Hepatic stellate cell (primary cell): ENCODE results near the gene CTXND1.
A peak's percentile ranks its signal among the peaks of the same experiment; 100 is the strongest.

Experiments used
- DNase-seq: peaks from one replicate; pipeline ENCODE4 v3.0.0; 2011; ENCODE audit warnings: low spot score

The CTXND1 gene

DNA sequence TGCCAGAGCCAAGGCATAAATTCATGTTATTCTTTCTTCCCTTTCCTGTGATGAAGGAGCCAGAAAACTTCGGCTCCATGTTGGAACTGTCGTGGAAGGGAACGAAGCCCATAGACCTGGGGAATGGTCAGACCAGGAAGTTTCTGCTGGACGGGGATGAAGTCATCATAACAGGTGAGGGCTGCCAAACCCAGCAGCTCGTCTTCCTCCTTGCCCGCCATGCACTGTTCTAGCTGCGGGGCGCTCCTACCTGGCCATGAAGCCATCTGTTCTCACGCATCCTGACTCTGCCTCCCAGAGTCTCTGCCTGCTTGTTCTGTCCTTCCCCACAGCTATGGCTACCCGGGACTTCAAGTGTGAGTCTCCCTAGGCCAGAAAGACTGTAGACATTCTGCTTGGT, 71.0 kb downstream of the CTXND1 start:
- no peak for DNase-seq

DNA sequence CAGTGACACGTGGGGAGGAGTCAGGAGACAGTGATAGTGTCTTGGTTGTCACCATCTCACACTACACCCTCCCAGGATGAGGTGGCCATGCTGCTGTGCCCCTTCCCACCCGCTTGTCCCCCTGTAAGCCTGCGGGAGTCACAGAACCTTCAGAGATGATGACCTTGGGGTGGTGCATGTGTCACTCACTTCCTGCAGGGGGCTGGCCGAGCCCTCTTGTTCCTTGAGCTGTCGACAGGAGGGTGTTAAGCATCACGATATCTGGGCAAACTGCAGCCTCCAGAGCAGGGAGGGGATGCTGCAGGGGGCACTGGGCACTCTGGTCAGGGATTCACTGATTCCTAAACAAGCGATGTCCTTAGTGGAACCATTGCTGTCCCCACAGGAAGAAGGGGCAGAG, 71.5 kb downstream of the CTXND1 start:
- DNase-seq = no peak

DNA sequence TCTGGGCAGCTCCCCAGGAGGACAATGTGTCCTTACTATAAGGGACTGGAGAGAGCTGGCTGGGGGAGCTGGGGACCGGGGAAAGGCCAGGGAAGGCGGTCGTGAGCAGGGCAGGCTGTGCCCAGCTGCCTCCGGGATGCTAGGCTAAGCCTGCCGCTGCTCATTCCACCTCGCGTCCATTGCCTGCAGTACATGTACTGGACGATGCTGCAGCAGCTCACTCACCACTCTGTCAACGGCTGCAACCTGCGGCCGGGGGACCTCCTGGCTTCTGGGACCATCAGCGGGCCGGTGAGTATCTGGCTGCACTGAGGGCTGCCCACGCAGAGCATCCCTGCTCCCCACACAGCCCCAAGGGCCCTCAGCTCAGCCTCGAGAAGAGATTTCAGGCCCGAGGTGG, 72.1 kb downstream of the CTXND1 start:
- DNase-seq = no peak

DNA sequence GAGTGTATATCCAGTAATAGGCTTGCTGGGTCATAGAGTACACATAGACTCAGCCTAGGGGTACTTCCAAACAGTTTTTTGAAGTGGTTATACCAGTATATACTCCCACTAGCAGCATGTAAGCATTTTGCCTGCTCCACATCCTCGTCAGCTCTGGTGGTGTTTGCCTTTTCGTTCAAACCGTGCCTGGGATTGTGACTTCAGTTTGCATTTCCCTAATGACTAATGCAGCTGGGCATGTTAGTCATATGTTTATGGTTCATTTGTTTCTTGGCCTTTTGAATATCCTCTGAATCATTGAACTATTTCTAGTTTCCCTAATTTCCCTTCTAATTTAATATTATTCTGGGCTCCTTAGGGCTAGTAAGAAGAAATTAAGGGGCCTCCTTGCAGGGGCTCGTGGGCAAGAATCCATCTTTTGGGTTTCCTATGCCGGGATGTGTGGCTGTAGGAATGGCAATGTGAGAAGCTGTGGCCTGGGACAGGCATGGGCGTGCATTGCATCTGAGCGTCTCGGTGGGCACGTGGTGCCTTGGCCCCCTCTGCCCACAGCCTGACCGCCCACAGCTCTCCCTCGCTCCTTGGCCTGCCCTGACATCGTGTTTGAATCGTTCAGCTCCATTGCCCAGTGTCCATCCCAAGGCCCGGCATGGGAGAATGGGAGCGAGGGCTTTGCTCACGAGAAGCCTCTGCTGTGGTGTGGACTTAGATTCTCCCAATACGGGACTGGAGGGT, 72.8 kb downstream of the CTXND1 start:
- DNase-seq = peak; percentile 91

DNA sequence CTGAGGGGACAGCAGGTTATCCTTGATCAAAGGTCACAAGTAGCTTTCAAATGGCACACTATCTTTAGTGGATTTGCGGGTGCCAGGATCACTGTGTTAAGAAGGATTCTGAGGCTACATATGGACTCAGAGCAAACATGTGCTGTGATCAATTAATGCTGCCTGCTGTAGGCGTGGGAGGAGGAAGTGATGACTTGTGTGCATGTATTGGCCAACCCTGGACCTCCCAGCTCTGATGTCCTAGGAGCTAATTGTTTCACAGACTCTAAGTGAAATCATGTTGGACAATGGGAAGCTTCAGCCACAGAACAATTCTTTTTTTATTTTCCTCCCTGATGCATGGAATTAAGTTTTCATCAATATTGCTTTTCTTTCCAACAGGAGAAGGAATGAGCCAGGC, 74.9 kb downstream of the CTXND1 start:
- no peak for DNase-seq

DNA sequence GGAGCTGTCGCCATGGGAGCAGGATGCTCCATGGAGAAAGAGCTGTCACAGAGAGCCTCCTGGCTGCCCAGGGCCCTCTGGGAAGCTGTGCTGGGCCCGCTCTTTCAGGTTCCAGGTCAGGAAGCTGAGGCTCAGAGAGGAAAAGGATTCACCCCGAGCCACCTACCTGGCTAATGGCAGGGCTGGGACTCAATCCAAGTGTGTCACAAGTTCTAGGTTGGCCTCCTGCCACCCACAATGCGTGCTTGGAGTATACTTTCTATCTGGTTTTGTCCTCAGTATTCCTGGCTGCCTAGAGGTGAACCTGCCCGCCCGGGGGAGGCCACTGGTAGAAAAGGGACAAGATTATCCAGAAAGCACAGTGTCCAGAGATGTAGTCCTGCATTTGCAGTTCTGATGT, 75.6 kb downstream of the CTXND1 start:
- no peak for DNase-seq

DNA sequence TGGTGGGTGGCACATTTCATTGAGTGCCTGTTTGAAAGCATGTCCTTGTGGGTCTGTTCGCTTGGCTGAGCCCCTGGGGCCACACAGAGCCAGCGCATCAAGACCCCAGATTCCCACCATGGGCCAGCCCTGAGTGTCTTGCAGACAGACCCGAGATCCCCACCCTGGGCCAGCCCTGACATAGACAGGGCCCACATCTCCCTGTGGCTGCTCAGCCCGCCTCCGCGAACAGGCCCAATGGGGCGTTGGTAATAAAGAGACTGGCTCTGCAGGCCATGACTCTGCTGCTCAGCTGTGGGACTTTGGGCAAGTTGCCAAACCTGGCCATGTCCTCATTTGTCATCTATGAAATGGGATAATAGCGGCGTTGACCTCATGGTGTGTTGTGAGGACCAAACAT, 76.6 kb downstream of the CTXND1 start:
- no peak for DNase-seq

DNA sequence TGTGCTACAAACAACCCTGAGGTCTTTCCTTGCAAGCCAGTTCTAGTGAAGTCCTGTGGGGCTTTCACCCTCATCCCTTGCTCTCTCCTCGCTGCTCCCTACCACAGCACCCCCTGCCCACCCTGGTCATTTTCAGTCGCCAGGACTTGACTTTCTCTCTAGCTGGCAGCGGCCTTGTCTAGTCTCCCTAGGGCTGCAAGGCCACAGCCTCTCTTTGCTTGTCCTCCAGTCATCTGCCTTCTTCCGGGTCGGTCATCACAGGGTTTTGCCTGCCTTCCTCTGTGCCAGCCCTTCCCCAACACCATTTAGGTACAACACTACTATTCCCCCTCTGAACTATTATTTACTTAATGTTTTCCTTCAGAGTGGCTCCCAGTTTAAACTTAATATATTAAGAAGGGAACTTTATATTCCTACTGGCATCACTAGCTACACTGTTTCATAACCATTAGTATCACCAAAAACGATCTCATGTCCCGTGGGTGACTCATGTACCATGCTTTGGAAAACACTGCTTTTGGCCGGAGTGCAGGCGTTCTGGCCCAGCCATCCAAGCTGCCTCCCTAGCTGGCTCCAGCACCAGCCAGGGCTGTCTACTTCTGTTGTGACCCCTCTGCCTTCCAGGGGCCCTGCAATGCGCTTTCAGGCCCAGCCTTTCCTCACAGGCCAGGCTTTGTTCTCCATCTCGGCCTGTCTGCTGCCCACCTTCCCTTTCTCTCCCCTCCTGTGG, 77.8 kb downstream of the CTXND1 start:
- peak; percentile 68 for DNase-seq

DNA sequence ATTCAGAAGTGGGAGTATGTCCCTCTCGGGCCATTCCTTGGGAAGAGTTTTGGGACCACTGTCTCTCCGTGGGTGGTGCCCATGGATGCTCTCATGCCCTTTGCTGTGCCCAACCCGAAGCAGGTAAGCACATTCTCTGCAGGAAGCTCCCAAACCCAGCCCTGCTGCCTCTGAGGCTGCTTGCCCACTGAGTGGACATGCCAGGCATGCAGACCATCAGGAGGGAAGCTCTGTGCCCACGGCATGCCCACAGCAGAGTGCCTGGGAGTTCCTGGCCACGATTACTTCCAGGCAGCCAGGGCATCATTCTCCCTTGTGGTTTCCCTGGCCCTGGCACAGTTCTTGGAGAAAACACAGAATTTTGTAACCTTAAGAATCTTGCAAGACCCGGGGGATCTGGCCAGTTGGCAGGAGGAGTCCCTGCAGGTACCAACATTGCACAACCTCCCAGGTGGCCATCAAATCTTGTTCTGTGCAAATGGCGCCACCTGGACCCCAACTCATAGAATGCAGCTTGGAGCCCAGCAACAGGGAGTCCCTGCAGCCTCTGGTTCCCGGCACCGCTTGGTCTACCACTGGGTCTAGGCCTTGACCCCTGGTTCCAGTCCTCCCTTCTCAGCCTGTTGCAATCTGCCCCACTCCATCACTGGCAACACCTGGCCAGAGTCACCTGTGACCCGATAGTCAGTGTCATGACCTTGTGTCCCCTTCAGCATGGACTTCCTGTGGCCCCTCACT, 78.8 kb downstream of the CTXND1 start:
- DNase-seq = peak; percentile 40

DNA sequence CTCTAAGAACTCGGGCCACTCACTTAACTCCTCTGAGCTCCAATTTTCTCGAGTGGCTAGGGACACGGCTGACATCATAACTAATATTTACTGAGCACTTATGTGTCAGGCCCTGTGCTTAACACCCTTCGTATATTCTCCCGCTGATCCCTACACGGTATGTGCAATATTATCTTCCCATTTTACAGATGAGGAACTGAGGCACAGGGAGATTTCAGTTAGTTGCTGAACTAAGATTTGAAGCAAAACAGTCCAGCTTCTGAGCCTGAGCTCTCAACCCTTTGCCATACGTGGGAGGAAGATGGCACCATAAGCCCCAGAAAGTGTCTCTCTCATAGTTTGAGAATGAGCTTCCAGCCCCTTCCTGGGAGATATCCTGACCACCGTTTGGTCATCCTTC, 79.6 kb downstream of the CTXND1 start:
- no peak for DNase-seq

DNA sequence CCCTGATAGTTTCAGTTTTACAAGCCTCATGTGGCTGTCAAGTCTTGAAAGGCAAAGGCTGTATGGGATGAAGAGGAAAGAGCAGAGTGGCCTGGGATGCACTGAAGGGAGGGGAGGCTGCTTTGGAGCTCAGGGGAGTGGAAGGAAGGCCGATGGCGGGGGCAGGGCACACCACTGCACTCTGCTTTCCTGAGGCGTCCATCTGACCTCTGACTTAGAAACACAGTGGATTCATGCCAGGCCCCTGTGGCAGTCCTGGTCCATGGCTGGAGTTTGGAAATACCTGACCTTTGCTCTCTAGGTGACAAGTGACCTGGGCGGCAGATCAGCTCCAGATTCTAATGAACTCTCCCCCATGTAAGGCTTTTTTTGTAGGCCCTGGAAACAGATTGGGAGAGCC, 80.2 kb downstream of the CTXND1 start:
- DNase-seq = no peak

DNA sequence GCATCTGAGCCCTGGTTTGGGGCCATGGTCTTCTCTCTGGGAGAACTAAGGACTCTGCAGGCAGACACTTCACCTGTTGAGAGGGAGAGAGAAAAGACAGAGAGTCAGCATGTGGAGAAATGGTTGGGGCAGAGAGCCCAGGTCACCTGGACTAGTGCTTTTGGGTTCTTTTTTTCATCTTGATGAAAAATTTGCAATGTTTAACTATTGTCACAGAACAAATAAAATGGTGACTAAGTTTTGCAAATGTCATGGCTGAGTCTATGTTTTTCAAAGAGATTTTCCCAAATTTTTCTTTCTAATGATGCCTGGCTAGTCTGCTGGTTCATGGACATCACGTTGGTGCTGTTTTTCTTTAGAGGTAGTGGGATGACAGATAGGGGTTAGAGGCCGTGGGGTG, 81.4 kb downstream of the CTXND1 start:
- DNase-seq = no peak

DNA sequence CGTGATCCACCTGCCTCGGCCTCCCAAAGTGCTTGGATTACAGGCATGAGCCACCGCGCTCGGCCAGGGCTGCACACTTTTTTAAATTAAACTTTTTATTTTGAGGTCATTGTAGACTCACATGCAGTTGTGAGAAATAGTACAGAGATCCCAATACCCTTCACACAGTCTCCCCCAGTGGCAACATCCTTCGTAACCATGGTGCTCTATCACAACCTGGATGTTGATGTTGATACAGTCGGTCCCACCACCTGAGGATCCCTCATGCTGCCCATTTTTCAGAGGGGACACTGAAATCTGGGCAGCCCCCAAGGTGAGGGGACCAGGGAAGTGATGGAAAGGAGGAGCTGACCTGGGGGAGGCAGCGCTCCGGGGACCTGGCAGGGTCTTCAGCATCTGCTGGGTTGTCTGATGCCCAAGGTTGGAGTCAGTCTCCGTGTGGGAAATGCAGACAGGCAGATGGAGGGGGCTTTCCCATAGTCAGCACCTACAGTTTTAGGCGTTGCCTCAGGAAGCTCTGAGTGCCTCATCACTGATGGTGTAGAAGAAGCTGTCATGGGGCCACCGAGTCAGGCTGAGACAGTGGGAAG, 82.2 kb downstream of the CTXND1 start:
- no peak for DNase-seq

DNA sequence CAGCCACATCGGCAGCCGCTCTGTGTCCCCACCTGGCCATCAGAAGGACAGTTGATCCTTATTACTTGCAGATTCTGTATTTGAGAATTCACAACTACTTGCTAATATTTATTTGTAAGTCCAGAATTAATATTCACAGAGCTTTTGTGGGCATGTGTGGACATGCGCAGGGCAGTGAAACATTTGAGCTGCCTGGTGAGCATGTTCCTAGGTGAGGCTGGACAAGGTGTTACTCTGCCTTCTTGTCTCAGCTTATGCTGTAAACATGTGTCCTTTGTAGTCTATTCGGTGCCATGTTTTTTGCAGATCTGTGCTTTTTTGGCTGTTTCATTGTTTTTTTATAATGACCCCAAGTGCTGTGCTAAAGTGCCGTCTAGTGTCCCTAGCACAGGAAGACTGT, 83.6 kb downstream of the CTXND1 start:
- DNase-seq = no peak

DNA sequence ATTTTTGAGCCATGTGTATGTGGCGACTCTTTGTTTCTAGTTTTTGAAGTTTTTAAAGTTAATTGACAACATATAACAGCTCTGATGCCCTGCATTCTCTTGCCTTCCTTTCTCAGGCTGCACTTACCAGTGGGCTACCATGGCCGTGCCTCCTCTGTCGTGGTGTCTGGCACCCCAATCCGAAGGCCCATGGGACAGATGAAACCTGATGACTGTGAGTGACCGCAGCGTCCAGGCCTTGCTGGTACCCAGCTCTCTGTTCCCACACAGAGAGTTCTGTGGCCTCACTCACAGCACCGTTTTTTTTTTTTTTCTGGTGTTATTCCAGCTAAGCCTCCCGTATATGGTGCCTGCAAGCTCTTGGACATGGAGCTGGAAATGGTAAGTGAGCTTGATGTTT, 84.1 kb downstream of the CTXND1 start:
- DNase-seq = no peak

DNA sequence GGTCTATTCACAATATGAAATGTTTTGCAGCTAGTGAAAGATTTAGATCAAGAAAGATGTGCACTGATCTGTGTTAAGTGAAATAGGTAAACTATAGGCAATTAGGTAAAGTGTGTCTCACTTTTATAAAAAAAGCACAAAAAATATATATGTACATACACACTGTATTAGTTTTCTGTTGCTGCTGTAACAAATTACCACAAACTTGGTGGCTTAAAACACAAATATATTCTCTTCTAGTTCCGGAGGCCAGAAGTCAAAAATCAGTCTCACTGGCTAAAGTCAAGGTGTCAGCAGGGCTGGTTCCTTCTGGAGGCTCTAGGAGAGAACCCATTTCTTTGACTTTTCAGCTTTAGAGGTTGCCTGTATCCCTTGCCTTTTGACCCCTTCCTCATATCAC, 88.1 kb downstream of the CTXND1 start:
- no peak for DNase-seq

DNA sequence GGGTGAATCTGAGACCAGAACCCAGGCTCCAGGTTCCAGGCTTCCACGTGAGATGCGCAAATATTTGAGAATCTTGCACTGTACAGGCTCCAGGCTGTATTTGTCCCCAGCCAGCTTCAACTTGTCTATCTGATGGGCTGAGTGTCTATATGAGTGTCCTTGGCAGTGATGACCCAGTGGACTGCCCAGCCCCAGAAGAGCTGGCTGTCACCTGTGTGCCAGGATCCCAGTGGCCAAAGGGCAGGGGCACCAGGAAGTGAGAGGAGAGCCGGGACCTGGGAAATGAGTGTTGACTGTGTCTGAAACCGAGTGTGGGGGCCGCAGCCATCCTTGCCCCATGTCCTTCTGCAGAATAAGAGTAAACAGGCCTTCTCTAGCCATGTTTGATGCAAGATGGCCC, 88.8 kb downstream of the CTXND1 start:
- no peak for DNase-seq

DNA sequence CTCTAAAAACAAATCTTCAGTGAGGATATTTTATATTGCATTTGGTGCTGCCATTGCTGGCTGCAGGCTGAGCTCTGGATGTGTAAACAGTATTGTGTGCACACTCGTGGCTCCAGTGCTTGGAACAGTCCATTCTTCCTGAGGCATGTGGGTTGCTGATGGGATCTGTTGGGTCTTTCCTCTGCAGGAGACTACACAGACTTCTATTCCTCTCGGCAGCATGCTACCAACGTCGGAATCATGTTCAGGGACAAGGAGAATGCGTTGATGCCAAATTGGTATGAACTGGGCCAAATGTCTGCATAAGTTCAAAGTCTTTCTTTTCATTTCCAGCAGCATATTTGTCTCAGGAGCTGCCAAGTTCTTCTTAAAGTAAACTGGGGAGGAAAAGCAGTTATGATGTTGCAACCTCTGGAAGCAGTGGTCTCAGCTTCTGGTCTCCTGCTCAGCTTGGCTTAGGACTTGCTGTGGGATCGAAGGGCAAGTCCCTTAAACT, 89.9 kb downstream of the CTXND1 start:
- DNase-seq = no peak

DNA sequence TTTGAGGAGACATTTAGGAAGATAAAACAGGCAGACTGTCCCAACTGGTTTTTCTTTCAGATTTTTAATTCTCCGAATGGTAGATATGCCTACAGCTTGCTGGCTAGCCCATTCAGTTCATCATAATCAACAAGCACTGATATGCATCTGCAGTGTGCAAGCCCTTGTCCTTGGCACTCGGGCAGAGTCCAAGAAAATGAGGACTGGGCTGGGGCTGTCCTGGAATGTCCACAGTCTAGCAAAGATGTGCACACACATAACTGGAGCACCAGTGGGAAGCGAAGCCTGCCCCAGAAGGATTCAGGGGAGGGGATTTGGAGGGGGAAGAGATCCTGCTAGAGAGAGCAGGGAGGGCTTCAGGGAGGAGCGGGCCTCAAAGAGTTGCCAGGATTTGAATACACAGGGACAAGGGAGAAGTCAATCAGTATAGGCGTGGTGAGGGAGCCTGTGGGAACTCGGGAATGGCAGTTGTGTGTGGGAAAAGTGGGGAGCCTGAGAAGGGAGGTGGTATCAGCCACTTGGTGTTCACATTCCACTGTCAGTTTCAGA, 90.5 kb downstream of the CTXND1 start:
- no peak for DNase-seq

DNA sequence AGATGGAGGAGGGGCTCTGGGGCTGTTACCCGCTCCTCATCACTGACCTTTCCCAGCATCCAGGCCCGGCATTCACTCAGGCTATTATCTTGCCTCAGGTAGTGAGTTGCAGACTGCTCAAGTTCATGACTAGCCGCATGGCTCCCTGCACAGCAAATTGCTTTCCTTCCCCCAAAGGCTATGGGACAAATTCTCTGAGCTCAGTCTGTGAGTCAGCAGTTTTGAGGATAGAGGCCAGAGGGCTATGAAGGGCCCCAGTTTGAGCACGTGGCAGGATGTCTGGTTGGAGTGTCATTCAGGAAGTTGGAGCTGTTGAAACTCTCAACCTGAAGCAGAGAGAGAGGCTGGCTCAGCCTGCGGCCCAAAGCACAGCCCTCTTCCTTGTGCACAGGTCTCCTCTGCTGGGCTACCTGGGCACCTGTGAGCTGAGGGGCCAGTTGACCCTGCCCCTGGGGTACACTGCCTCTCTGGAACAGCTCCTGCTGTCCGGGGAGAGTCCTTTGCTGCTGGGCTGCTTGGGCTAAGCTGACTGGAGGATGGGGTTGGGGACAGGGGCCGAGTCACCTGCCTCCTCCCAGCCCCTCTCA, 91.3 kb downstream of the CTXND1 start:
- peak; percentile 86 for DNase-seq

DNA sequence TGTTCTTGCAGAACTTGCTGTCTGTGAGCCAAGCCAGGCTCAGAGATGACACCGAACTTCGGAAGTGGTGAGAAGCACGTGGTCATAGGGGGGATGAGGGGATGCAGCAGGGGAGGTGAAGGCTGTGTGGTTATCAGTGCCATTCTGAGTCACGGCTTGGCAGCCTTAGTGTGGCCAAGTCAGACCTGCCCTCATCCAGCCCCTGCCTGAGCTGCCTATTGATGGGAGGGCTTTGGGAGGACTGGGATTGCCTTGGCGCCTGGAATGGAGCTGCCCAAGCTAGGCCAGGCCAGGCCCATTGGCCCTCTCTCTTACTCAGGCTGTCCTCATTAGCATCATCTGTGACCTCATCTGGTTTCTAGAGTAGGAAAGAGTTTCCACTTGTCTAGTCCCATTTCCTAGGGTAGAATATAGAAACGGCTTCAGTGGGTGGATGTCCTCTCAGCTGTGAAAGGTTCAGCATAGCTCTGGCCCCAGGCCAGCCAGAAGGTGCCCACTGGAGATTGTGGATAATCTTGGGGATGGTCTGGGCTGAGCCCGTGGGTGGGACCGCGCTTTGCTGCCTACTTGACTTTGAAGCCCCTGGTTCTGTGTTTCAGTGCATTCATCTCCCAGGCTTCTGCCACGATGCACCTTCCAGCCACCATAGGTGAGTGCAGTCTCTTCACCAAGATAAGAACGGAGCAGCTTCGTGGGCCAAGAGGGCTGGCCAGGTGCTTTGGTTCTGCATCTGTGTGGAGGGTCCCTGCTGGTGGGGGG, 92.0 kb downstream of the CTXND1 start:
- no peak for DNase-seq
